Measurements from ENCODE around the gene CCDC40.

Gene CCDC40

GRCh38 chr17:80064696-80065095, 28.3 kb downstream of the CCDC40 start:
- Histone ChIP-seq H2BK12ac (ENCODE audit: low read length) (no peak overlapping the region), H3K9ac (ENCODE audit: low read depth, low read length, poor library complexity) (peak overlapping the region; percentile 53), H3K23ac (ENCODE audit: low read depth, low read length, poor library complexity) (peak overlapping the region; percentile 89), H2AK5ac (ENCODE audit: low read depth, low read length) (no peak overlapping the region), H3K18ac (ENCODE audit: low read length) (peak overlapping the region; percentile 15), H3K14ac (ENCODE audit: low read length) (no peak overlapping the region), H3K27me3 (ENCODE audit: control insufficient read depth in 3 of 3, insufficient read depth in 3 of 3, low read depth in 1 of 3, low read length in 3 of 3) (no peaks in the 10 kb centered on the region), H3K27ac (replicated peaks; ENCODE audit: low read length) (no peak overlapping the region), H4K91ac (ENCODE audit: low read depth, low read length, poor library complexity) (no peak overlapping the region), H3K4me3 (ENCODE audit: low read length in 2 of 2) (no peak overlapping the region), H4K8ac (ENCODE audit: low read depth, low read length) (no peak overlapping the region), H2BK15ac (ENCODE audit: low read length) (peak overlapping the region; percentile 88), H3K4ac (ENCODE audit: low read length) (no peak overlapping the region), H3K9me3 (replicated peaks in 1 of 2; ENCODE audit: control insufficient read depth in 2 of 2, insufficient read depth in 1 of 2, low read depth in 1 of 2, low read length in 2 of 2) (no peaks in the 10 kb centered on the region), H3K79me1 (ENCODE audit: low read depth, low read length) (no peaks in the 10 kb centered on the region), H3K4me2 (ENCODE audit: insufficient read depth, low read length, poor library complexity, severe bottlenecking) (no peak overlapping the region), H2AFZ (ENCODE audit: low read length) (no peak overlapping the region), H2BK5ac (ENCODE audit: low read length) (no peak overlapping the region), H3K36me3 (replicated peaks in 1 of 2; ENCODE audit: control insufficient read depth in 2 of 2, insufficient read depth in 2 of 2, low read length in 2 of 2) (peaks cover 8 to 42% of the 10 kb centered on the region in 2 donors), H3K4me1 (ENCODE audit: control insufficient read depth in 2 of 2, insufficient read depth in 1 of 2, low read depth in 1 of 2, low read length in 2 of 2) (peaks cover 2 to 6% of the 10 kb centered on the region in 2 donors), H2BK120ac (ENCODE audit: low read depth, low read length) (no peak overlapping the region)
- no CpG with 5 or more reads among the region's 8 CpGs for WGBS, 2 donors (ENCODE audit: extremely low coverage in 2 of 2, insufficient read length in 2 of 2, insufficient replicate concordance in 1 of 2)
- DNase-seq (ENCODE audit: low spot score): no peak

GRCh38 chr17:80065478-80066170, 29.2 kb downstream of the CCDC40 start:
- Histone ChIP-seq H3K9ac (ENCODE audit: low read depth, low read length, poor library complexity) (peak overlapping the region; percentile 30), H3K27me3 (ENCODE audit: control insufficient read depth in 3 of 3, insufficient read depth in 3 of 3, low read depth in 1 of 3, low read length in 3 of 3) (no peaks in the 10 kb centered on the region), H3K14ac (ENCODE audit: low read length) (peak overlapping the region; percentile 75), H3K4me1 (ENCODE audit: control insufficient read depth in 2 of 2, insufficient read depth in 1 of 2, low read depth in 1 of 2, low read length in 2 of 2) (peaks cover 4 to 6% of the 10 kb centered on the region in 2 donors), H2BK15ac (ENCODE audit: low read length) (no peak overlapping the region), H3K18ac (ENCODE audit: low read length) (peak overlapping the region; percentile 86), H3K4ac (ENCODE audit: low read length) (no peak overlapping the region), H2BK120ac (ENCODE audit: low read depth, low read length) (no peak overlapping the region), H3K4me3 (ENCODE audit: low read length in 2 of 2) (no peak overlapping the region), H2AFZ (ENCODE audit: low read length) (no peak overlapping the region), H3K36me3 (replicated peaks in 1 of 2; ENCODE audit: control insufficient read depth in 2 of 2, insufficient read depth in 2 of 2, low read length in 2 of 2) (peaks cover 8 to 33% of the 10 kb centered on the region in 2 donors), H4K8ac (ENCODE audit: low read depth, low read length) (no peak overlapping the region), H2BK5ac (ENCODE audit: low read length) (no peak overlapping the region), H3K23ac (ENCODE audit: low read depth, low read length, poor library complexity) (peak overlapping the region; percentile 60), H4K91ac (ENCODE audit: low read depth, low read length, poor library complexity) (no peak overlapping the region), H2BK12ac (ENCODE audit: low read length) (no peak overlapping the region), H3K27ac (replicated peaks; ENCODE audit: low read length) (no peak overlapping the region), H3K4me2 (ENCODE audit: insufficient read depth, low read length, poor library complexity, severe bottlenecking) (no peak overlapping the region), H3K79me1 (ENCODE audit: low read depth, low read length) (no peaks in the 10 kb centered on the region), H2AK5ac (ENCODE audit: low read depth, low read length) (peak overlapping the region; percentile 39), H3K9me3 (replicated peaks in 1 of 2; ENCODE audit: control insufficient read depth in 2 of 2, insufficient read depth in 1 of 2, low read depth in 1 of 2, low read length in 2 of 2) (no peaks in the 10 kb centered on the region)
- DNase-seq (ENCODE audit: low spot score): no peak
- WGBS, 2 donors (ENCODE audit: extremely low coverage in 2 of 2, insufficient read length in 2 of 2, insufficient replicate concordance in 1 of 2): no CpG with 5 or more reads among the region's 32 CpGs

- Histone ChIP-seq H2BK5ac (ENCODE audit: low read length) (no peak overlapping the region), H3K18ac (ENCODE audit: low read length) (no peak overlapping the region), H4K91ac (ENCODE audit: low read depth, low read length, poor library complexity) (no peak overlapping the region), H2BK120ac (ENCODE audit: low read depth, low read length) (no peak overlapping the region), H3K79me1 (ENCODE audit: low read depth, low read length) (no peaks in the 10 kb centered on the region), H2BK12ac (ENCODE audit: low read length) (no peak overlapping the region), H3K4me3 (ENCODE audit: low read length in 2 of 2) (no peak overlapping the region), H4K8ac (ENCODE audit: low read depth, low read length) (no peak overlapping the region), H3K9me3 (replicated peaks in 1 of 2; ENCODE audit: control insufficient read depth in 2 of 2, insufficient read depth in 1 of 2, low read depth in 1 of 2, low read length in 2 of 2) (no peaks in the 10 kb centered on the region), H2AFZ (ENCODE audit: low read length) (no peak overlapping the region), H3K27me3 (ENCODE audit: control insufficient read depth in 3 of 3, insufficient read depth in 3 of 3, low read depth in 1 of 3, low read length in 3 of 3) (no peaks in the 10 kb centered on the region), H3K4me2 (ENCODE audit: insufficient read depth, low read length, poor library complexity, severe bottlenecking) (no peak overlapping the region), H3K9ac (ENCODE audit: low read depth, low read length, poor library complexity) (no peak overlapping the region), H2AK5ac (ENCODE audit: low read depth, low read length) (no peak overlapping the region), H3K14ac (ENCODE audit: low read length) (no peak overlapping the region), H3K36me3 (replicated peaks in 1 of 2; ENCODE audit: control insufficient read depth in 2 of 2, insufficient read depth in 2 of 2, low read length in 2 of 2) (peaks cover 7 to 22% of the 10 kb centered on the region in 2 donors), H2BK15ac (ENCODE audit: low read length) (no peak overlapping the region), H3K27ac (replicated peaks; ENCODE audit: low read length) (no peak overlapping the region), H3K23ac (ENCODE audit: low read depth, low read length, poor library complexity) (no peak overlapping the region), H3K4ac (ENCODE audit: low read length) (no peak overlapping the region), H3K4me1 (ENCODE audit: control insufficient read depth in 2 of 2, insufficient read depth in 1 of 2, low read depth in 1 of 2, low read length in 2 of 2) (peaks cover 4 to 6% of the 10 kb centered on the region in 2 donors)
- no CpG with 5 or more reads among the region's 31 CpGs for WGBS, 2 donors (ENCODE audit: extremely low coverage in 2 of 2, insufficient read length in 2 of 2, insufficient replicate concordance in 1 of 2)
- DNase-seq (ENCODE audit: low spot score): no peak
Measured at GRCh38 chr17:80067393-80067986, 31.0 kb downstream of the CCDC40 start.

DNA sequence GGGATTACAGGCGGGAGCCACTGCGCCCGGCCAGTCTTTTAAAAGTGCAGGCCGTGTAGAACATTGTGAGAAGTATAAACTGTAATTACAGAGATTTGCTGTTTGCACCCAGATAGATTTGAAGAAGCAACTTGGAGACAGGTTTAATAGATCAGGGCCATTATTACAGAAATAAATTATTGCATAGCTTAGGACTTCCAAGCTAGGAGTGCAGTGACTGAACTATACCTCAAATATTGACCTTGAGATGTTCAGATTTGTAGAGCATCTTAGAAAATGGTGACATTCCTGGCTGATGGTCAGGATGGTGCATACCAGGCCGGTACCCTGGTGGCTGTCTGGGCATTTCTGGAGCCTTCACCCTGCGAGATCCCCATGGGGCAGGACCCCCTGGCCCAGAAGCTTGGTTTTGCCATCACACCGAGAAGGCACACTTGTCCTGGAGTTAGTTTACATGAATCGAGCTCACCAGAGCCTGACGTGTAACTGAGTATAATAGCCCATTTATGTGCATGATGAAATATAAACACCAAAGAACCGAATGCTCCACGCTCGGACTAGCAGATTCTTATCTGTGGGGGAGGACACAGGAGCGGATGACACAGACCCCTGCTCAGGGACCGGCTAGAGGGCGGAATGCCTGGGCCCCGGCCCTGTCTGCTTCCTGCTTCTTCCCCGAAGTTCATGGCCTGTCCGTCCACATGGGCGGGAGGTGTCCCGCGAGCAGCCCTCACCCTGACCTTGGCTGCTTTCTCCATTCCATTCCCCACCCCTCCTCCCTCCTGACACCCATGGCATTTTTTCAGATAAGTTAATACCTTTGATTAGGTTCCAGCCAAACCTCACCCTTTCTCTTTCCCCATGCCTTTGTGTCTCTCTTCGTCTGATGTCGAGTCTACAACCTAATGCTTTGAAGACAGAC, 32.1 kb downstream of the CCDC40 start:
- Histone ChIP-seq H4K8ac (ENCODE audit: low read depth, low read length) (no peak overlapping the region), H3K18ac (ENCODE audit: low read length) (no peak overlapping the region), H2AFZ (ENCODE audit: low read length) (no peak overlapping the region), H3K9ac (ENCODE audit: low read depth, low read length, poor library complexity) (no peak overlapping the region), H3K36me3 (replicated peaks in 1 of 2; ENCODE audit: control insufficient read depth in 2 of 2, insufficient read depth in 2 of 2, low read length in 2 of 2) (peaks cover 5 to 14% of the 10 kb centered on the region in 2 donors), H3K23ac (ENCODE audit: low read depth, low read length, poor library complexity) (peak overlapping the region; percentile 43), H3K4ac (ENCODE audit: low read length) (no peak overlapping the region), H4K91ac (ENCODE audit: low read depth, low read length, poor library complexity) (no peak overlapping the region), H2BK12ac (ENCODE audit: low read length) (no peak overlapping the region), H2AK5ac (ENCODE audit: low read depth, low read length) (no peak overlapping the region), H3K14ac (ENCODE audit: low read length) (no peak overlapping the region), H3K4me1 (ENCODE audit: control insufficient read depth in 2 of 2, insufficient read depth in 1 of 2, low read depth in 1 of 2, low read length in 2 of 2) (peaks cover 4 to 6% of the 10 kb centered on the region in 2 donors), H2BK15ac (ENCODE audit: low read length) (no peak overlapping the region), H3K4me2 (ENCODE audit: insufficient read depth, low read length, poor library complexity, severe bottlenecking) (no peak overlapping the region), H2BK5ac (ENCODE audit: low read length) (no peak overlapping the region), H3K79me1 (ENCODE audit: low read depth, low read length) (no peaks in the 10 kb centered on the region), H3K27me3 (ENCODE audit: control insufficient read depth in 3 of 3, insufficient read depth in 3 of 3, low read depth in 1 of 3, low read length in 3 of 3) (no peaks in the 10 kb centered on the region), H3K27ac (replicated peaks; ENCODE audit: low read length) (no peak overlapping the region), H3K9me3 (replicated peaks in 1 of 2; ENCODE audit: control insufficient read depth in 2 of 2, insufficient read depth in 1 of 2, low read depth in 1 of 2, low read length in 2 of 2) (no peaks in the 10 kb centered on the region), H3K4me3 (ENCODE audit: low read length in 2 of 2) (no peak overlapping the region), H2BK120ac (ENCODE audit: low read depth, low read length) (no peak overlapping the region)
- no peak for DNase-seq (ENCODE audit: low spot score)
- no CpG with 5 or more reads among the region's 23 CpGs for whole genome bisulfite sequencing, 2 donors (ENCODE audit: extremely low coverage in 2 of 2, insufficient read length in 2 of 2, insufficient replicate concordance in 1 of 2)

All from neuronal stem cell (in vitro differentiated cells).